Muscle layer of duodenum (tissue), 2 donors: ENCODE results near the gene ZNF778.
"Not testable (repeated sequence)": the region's sequence is repeated elsewhere in the genome, so short reads cannot be mapped to it uniquely, and the experiment has no call there.

Source experiments
- H3K27ac ChIP-seq: one replicate; pipeline ENCODE4 v1.7.0; 2013; ENCODE audit warnings: mild to moderate bottlenecking, low read length
- H3K27me3 ChIP-seq: one replicate; pipeline ENCODE4 v1.7.0; 2013; ENCODE audit warnings: low read depth, mild to moderate bottlenecking, control low read depth, low read length
- H3K36me3 ChIP-seq, 2 donors: one replicate each; pipeline ENCODE4 v1.7.0; 2013; ENCODE audit warnings: low read length in 2 of 2, control low read depth in 1 of 2, mild to moderate bottlenecking in 1 of 2; ENCODE audit not compliant: insufficient read depth in 2 of 2, control insufficient read depth in 1 of 2
- H3K4me1 ChIP-seq, 2 donors: one replicate each; pipeline ENCODE4 v1.7.0; 2013; ENCODE audit warnings: low read length in 2 of 2, mild to moderate bottlenecking in 2 of 2, control low read depth in 1 of 2, moderate library complexity in 1 of 2; ENCODE audit not compliant: insufficient read depth in 2 of 2, control insufficient read depth in 1 of 2
- H3K4me3 ChIP-seq, 2 donors: one replicate each; pipeline ENCODE4 v1.7.0; 2013; ENCODE audit warnings: low read length in 2 of 2, low read depth in 1 of 2, mild to moderate bottlenecking in 1 of 2
- H3K9me3 ChIP-seq, 2 donors: one replicate each; pipeline ENCODE4 v1.7.0; 2013; ENCODE audit warnings: low read length in 2 of 2, control low read depth in 1 of 2, mild to moderate bottlenecking in 1 of 2; ENCODE audit not compliant: control insufficient read depth in 1 of 2
- donor health status: healthy.

ZNF778 gene

GRCh38 chr16:89257281-89257731 is 39.8 kb downstream of the ZNF778 start:
- Histone ChIP-seq H3K27me3 (peaks cover 7% of the 10 kb centered on the region), H3K9me3 (no peaks in the 10 kb centered on the region), H3K4me1 (peaks cover 0 to 13% of the 10 kb centered on the region in 2 donors), H3K27ac (no peak overlapping the region), H3K36me3 (no peaks in the 10 kb centered on the region), H3K4me3 (peak overlapping the region; percentile 39 to 56)

DNA sequence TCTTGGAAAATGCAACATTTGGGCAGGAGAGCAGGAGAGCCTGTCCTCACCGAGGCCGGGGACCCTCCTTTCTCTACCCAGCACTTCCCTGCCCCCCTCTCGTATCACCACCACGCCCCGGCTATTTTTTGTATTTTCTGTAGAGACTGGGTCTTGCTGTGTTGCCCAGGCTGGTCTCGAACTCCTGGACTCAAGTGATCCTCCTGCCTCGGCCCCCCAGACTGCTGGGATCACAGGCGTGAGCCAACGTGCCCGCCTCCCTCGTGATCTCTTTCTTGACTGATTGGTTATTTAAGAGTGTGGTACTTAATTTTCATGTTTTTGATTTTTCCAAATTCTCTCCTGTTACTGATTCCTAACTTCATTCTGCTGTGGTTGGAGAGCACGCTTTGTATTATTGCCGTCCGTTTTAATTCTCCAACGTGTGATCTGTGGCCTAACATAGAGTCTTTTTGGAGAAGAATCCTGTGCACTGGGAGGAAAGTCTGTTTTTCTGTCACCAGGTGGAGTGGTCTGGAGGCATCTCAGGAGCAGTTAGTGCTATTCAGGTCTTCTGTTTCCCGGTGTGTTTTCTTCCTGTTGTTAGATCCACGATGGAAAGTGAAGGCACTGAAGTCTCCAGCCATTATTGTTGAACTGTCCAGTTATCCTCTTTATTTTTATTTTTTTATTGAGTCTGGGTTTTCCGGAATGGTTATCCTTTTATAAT is 40.4 kb downstream of the ZNF778 start:
- Histone ChIP-seq H3K27ac (no peak overlapping the region), H3K36me3 (no peaks in the 10 kb centered on the region), H3K4me1 (peaks cover 0 to 13% of the 10 kb centered on the region in 2 donors), H3K27me3 (peaks cover 7% of the 10 kb centered on the region), H3K9me3 (peaks cover 0 to 2% of the 10 kb centered on the region in 2 donors), H3K4me3 (peak overlapping the region in 1 of 2 donors; percentile 56)

- H3K9me3 ChIP-seq, H3K27ac ChIP-seq, H3K27me3 ChIP-seq, H3K4me3 ChIP-seq, H3K36me3 ChIP-seq: not testable (repeated sequence)
- H3K4me1 ChIP-seq: peaks cover 0 to 13% of the 10 kb centered on the region in 2 donors
Observed at GRCh38 chr16:89259901-89260300, 42.4 kb downstream of the ZNF778 start.

DNA sequence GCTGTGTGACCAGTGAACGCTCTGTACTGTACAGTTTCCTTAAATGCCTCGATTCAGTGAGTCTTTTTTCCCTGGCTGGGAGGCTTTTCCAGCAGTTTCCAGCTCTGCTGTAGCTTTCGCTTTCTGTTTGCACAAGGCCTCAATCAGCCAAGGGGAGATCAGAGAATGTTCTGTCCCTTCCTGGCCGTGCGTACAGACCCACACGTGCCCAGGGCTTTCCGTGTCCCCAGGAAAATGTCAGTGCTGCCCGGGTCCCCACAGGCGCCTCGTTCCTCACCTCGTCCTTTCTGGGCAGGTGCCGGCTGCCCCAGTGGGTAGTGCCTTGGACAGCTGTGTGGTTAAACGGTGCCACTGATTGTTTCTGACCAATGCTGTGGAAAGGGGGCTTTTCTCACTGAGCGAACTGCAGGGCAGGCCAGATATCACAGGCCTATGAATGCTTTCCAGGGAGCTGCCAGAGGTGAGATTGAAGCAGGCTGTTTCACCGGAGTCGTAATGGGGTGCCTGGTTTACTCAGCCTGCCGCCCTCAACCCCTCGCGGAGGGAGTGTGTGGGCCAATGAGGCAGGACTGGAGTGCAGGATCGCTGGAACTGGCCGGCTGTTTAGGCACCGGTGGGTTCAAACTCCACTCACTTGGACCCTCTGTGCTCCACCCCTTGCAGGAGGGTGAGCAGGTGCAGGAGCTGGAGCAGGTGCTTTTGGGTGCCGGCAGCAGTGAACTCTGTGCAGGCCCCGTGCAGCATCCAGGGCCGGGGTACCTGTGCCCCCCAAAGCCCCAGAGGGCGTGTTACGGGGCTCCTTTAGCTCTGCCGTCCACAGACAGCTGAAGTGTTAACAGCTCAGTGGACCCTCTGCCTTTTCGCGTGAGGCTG is 44.4 kb downstream of the ZNF778 start:
- peak overlapping the region in 1 of 2 donors; percentile 4 for H3K4me3 ChIP-seq
- H3K4me1 ChIP-seq: peaks cover 0 to 8% of the 10 kb centered on the region in 2 donors
- H3K27me3 ChIP-seq: peaks cover 7% of the 10 kb centered on the region
- H3K36me3 ChIP-seq: peaks cover 0 to 20% of the 10 kb centered on the region in 2 donors
- H3K27ac ChIP-seq: peak overlapping the region; percentile 73
- peaks cover 0 to 3% of the 10 kb centered on the region in 2 donors for H3K9me3 ChIP-seq

- no peak overlapping the region for H3K27ac ChIP-seq
- peaks cover 11 to 39% of the 10 kb centered on the region in 2 donors for H3K36me3 ChIP-seq
- no peak overlapping the region for H3K4me3 ChIP-seq
- H3K4me1 ChIP-seq: no peaks in the 10 kb centered on the region
- H3K27me3 ChIP-seq: no peaks in the 10 kb centered on the region
- H3K9me3 ChIP-seq: peaks cover 0 to 3% of the 10 kb centered on the region in 2 donors
Observed at GRCh38 chr16:89264800-89265550, 47.5 kb downstream of the ZNF778 start.

DNA sequence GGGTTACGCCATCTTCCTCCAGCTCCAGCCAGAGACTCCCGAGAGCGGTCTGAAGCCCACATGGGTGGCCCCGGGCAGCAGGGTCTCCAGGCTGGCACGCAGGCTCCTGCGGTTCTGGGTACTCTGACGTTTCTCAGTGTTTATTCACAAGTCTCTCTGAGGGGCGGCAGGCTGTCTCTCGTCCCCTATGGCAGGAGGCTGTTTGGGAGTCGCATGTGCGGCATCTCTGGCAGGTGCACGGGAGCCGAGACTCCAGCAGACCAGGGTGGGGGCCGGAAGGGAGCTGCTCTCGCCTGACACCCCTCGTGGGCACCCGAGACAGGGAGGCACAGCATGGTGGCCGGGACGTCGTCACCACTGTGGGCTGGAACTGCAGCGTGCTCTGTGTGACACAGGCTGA is 48.1 kb downstream of the ZNF778 start:
- Histone ChIP-seq H3K36me3 (peaks cover 13 to 45% of the 10 kb centered on the region in 2 donors), H3K27ac (no peak overlapping the region), H3K4me1 (no peaks in the 10 kb centered on the region), H3K9me3 (peaks cover 0 to 3% of the 10 kb centered on the region in 2 donors), H3K4me3 (no peak overlapping the region), H3K27me3 (no peaks in the 10 kb centered on the region)

DNA sequence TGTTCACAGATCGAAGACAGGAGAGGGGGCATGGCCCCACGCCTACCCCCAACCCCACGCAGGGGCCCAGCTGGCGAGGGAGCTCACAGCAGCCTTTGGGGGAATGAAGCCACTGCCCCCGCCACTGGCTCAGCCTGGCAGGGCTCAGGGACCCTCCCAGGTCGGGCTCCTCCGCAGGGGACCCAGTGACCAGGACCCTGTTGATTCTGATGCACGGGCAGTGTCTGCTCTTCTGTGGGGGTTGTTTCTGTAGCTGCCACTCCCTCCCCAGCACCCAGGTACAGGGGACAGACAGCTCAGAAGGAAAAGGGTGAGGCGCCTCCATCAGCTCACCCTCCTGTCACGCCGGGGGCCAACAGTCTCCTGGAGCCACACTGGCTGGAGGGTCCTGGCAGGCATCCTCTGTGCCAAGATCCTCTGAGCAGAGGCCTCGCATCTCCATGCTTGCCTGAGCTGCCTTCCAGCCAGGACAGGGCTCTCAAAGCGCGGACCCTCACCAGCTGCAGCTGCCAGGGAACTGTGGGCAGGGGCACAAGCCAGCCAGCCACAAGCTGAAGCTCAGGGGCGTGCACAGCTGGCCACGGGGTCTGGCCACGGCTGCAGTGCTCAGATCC is 49.1 kb downstream of the ZNF778 start:
- H3K9me3 ChIP-seq: peaks cover 0 to 3% of the 10 kb centered on the region in 2 donors
- no peak overlapping the region for H3K27ac ChIP-seq
- peaks cover 13 to 55% of the 10 kb centered on the region in 2 donors for H3K36me3 ChIP-seq
- H3K4me1 ChIP-seq: no peaks in the 10 kb centered on the region
- no peak overlapping the region for H3K4me3 ChIP-seq
- no peaks in the 10 kb centered on the region for H3K27me3 ChIP-seq

GRCh38 chr16:89267746-89268145 is 50.2 kb downstream of the ZNF778 start:
- H3K27me3 ChIP-seq, H3K4me3 ChIP-seq, H3K4me1 ChIP-seq, H3K9me3 ChIP-seq, H3K27ac ChIP-seq: not testable (repeated sequence)
- H3K36me3 ChIP-seq: peaks cover 16 to 60% of the 10 kb centered on the region in 2 donors

DNA sequence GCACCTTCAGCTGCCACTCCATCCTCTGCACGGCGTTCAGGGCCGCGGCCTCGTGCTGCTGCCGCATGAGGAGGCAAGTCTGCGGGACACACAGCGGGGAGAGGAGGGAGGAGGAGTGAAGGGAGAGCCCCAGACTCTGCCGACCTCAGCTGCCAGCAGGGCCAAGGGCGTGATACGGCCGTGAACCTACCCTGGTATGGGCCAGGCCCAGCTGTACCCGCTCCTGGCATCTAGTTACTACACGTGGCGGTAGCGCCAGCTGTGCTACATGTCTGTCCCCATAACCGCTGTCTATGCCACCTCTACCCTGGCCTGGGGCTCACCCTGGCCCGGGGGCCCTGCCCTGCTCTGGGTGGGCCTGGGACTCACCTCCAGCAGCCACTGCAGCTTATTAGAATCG is 51.1 kb downstream of the ZNF778 start:
- Histone ChIP-seq H3K36me3 (peaks cover 21 to 68% of the 10 kb centered on the region in 2 donors), H3K4me1 (no peaks in the 10 kb centered on the region), H3K4me3 (no peak overlapping the region), H3K27ac (no peak overlapping the region), H3K9me3 (no peaks in the 10 kb centered on the region), H3K27me3 (no peaks in the 10 kb centered on the region)

DNA sequence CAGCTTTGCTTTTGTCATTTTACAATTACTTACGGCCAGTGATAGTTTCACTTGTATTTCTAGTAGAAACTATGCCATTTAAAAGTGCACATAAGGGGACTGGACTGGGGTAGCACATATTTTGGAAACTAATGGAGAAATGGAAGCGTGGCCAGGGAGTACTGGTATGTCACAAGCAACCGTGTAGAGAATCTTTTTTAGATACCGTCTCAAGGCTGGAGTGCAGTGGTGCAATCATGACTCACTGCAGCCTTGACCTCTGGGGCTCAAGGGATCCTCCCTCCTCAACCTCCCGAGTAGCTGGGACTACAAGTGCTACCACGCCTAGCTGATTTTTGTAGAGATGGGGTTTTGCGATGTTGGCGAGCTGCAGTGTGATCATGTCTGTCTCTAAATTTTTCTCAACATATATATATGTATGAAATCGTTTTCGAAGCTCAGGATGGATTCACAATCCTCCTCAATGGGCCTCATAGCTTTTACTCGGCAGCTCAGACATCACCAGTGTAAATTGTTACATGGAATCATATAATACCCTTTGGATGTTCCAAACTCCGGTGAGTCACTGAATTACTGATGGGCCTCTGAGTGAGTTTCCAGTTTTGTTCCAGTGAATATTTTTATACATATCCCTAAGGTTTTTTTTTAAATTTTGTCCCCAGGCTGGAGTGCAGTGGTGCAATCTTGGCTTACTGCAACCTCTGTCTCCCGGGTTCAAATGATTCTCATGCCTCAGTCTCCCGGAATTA is 51.7 kb downstream of the ZNF778 start:
- no peak overlapping the region for H3K27ac ChIP-seq
- H3K36me3 ChIP-seq: peaks cover 21 to 74% of the 10 kb centered on the region in 2 donors
- H3K9me3 ChIP-seq: no peaks in the 10 kb centered on the region
- no peak overlapping the region for H3K4me3 ChIP-seq
- H3K4me1 ChIP-seq: no peaks in the 10 kb centered on the region
- no peaks in the 10 kb centered on the region for H3K27me3 ChIP-seq
